AG04449 (cell line): ENCODE data around the gene MXD4.

Experiments
- CTCF ChIA-PET: fragments of 350-600 bp; formaldehyde crosslinking; extraction: SDS; loops from one replicate; lab custom pipeline; 2021; ENCODE audit warnings: antibody characterized with exemption; lab: Yijun Ruan, JAX
- POLR2A ChIA-PET: fragments of 400-600, 350-600 bp; formaldehyde crosslinking; extraction: SDS; loops from one replicate; lab custom pipeline; 2020; ENCODE audit warnings: antibody characterized with exemption, inconsistent platforms; lab: Yijun Ruan, JAX
- DNase-seq: peaks from one replicate; pipeline ENCODE4 v3.0.0-alpha.2; 2010; ENCODE audit warnings: low read depth, low spot score
- H3K4me3 ChIP-seq: 2 replicates; pipeline ENCODE4 v1.5.1; 2011; ENCODE audit warnings: low read depth, mild to moderate bottlenecking, control low read depth, low read length
- CTCF ChIP-seq: IDR thresholded peaks from one replicate; pipeline ENCODE4 v1.5.1; 2011; ENCODE audit warnings: mild to moderate bottlenecking, moderate library complexity, low read length, control low read depth, inconsistent platforms; ENCODE audit not compliant: insufficient read depth; ENCODE audit errors: missing control alignments

Gene MXD4

DNA sequence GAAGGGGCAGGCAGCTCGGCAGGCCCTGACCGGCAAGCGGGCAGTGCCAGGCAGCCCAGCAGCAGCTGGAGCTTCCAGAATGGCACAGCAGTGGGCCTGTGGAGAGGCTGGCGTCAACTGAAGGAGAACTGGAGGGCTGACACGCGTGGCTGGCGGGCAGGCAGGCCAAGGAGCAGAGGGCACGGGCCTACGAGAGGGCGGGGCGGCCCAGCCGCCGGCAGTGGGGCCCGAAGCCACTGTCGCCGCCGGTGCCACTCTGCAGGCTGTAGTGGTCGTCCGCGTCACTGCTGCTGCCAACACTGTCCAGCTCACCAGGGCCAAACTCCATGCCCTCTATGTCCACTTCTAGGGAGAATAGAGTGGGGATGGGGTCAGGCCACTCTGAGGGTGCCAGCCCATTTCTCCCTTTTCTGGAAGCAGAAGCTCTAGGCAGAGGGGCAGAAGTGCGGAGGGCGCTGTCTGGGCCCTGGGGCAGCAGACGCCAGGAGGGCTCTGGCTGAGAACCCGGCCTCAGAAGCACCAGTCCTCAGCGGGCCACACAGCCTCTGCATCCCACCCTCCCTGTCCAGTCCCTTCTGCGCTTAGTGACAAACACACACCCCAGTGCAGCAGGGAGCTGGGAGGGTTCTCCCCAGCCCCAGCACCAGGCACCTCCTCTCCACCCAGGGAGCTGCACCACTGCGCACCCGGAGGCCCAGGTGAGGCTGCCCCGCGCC is 11.4 kb downstream of the MXD4 start:
- no peak overlapping the region for H3K4me3 ChIP-seq
- ChIA-PET CTCF (interaction anchor here (1.0 kb wide), 1 partner anchor 10 kb away, joined by 3 read pairs; no protein-coding TSS in a partner anchor), POLR2A (interaction anchor here (0.8 to 1.0 kb wide), 2 partner anchors 8 to 12 kb away, joined by 3 to 4 read pairs; partner anchors contain the start of gene MXD4)
- DNase-seq: no peak
- no peak for TF ChIP-seq CTCF

DNA sequence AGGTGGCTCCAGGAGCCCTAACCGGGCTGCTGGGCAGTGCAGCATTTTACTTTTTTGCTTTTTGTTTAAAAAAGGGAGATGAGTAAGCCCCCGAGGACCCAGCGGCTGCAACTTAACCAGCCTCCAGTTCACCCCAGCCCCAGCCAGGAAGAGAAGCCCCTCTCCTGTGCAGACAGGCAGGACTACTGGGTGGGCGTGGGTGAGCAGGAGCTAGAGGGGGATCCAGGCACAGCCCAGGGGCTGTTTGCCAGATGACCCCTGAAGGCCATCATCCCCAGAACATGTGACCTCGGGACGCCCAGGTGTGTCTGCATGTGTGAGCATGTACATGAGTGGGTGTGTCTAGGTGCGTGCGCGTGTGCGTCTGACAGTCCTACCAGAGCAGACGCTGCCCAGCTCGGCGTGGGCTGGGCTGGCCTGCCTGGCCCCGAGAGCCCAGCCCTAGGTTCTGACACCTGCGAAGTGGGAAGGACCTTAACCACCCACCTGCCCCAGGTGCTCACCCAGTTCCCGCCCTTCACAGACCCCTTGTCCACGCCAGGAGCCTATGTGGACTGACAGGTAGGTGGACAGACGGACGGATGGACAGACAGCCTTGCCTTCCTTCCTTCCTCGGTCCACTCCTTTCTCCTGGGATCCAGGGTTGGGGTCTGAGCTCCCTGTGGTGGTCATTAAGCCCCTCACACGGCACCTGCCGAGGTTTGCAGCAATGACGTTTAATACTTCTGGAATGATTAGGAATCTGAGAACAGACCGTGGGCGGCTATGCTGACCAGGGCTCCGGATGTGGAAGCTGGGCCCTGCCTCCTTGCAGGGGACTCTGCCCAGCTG is 12.2 kb downstream of the MXD4 start:
- ChIA-PET POLR2A (interaction anchor here (0.8 to 1.0 kb wide), 2 partner anchors 7 to 12 kb away, joined by 3 to 4 read pairs; partner anchors contain the start of gene MXD4), CTCF (interaction anchor here (1.0 kb wide), 1 partner anchor 10 kb away, joined by 3 read pairs; no protein-coding TSS in a partner anchor)
- no peak overlapping the region for H3K4me3 ChIP-seq
- no peak for DNase-seq
- no peak for TF ChIP-seq CTCF

DNA sequence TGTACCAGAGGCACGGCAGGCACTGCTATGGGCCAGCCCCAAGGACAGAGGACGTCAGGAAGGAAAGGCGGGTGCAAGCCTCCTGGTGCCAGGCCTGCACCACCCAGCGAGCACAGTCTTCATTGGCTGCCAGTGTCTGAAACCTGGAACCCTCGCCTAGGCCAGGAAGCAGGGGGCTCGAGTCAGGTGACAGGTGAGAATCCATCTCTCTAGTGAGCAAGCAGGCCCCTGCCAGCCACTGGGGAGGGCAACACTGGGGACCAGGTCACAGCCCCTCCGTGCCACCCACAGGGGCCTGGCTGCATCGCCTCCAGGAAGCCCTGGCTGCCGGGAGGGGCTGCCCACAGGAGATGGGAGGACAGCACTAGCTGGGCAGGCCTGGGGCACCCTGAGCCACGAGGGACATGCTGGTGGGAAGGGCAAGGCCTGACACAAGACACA is 13.1 kb downstream of the MXD4 start:
- ChIA-PET POLR2A (interaction anchor here (1.0 kb wide), 1 partner anchor 13 kb away, joined by 4 read pairs; the partner anchor contains the start of gene MXD4), CTCF (no interaction called here)
- no peak for DNase-seq
- no peak overlapping the region for H3K4me3 ChIP-seq
- no peak for TF ChIP-seq CTCF

GRCh38 chr4:2248044-2248780 is 13.7 kb downstream of the MXD4 start:
- no peak for DNase-seq
- ChIA-PET CTCF (no interaction called here), POLR2A (interaction anchor here (1.0 kb wide), 1 partner anchor 14 kb away, joined by 4 read pairs; the partner anchor contains the start of gene MXD4)
- no peak for TF ChIP-seq CTCF
- no peak overlapping the region for H3K4me3 ChIP-seq

DNA sequence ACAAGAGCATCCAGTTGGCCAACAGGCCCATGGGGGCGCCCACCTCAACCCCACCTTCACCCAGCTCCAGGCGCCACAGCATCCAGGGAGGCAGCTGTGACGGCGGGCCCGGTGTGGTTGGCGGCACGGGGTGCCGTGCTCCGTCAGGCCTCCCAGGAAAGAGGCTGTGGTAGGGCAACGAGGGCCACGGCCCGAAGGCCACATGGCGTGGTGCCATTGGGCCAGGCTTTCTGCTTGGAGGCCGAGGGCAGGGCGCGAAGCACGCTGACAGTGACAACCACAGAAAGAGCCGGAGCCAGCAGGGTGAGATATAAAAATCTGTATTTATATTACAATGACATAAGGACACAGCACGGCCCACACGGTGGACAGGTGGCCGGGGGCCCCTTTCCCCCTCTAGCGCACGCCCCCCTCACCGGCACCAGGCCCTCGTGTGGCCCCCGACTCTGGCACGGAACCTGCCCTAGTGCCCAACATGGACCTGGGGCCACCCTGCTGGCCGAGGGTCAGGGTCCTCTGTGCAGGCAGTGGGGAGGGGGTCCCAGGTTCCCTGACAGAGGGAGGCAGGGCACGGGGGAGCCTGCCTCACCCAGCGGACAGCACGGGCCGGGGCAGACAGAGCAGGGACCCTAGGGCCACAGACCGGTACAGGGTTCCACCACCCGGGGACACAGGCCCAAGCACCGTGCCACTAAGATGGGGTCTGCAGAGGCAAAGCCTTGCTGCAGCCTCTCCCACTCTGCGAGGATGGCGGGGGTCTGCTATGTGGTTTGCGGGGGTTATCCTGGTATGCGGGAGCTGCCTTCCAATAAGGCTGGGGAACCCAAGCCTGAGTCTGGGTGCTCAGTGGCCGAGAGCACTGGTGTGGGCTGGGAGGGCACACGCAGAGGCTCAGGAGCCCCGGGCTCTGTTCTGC is 14.5 kb downstream of the MXD4 start:
- ChIA-PET POLR2A (no interaction called here), CTCF (no interaction called here)
- H3K4me3 ChIP-seq: no peak overlapping the region
- no peak for DNase-seq
- TF ChIP-seq CTCF: no peak
